22Rv1 (cell line): ENCODE measurements around the gene TPST1.

Experiments
- H3K27ac ChIP-seq: fragments of 450-650 bp; 2 replicates; pipeline ENCODE4 v1.5.1; 2017
- CTCF ChIP-seq: fragments of 450-650 bp; IDR thresholded peaks from 2 replicates; pipeline ENCODE4 v1.5.1; 2017; ENCODE audit warnings: mild to moderate bottlenecking
- ZFX ChIP-seq: fragments of 450-650 bp; IDR thresholded peaks from 2 replicates; pipeline ENCODE4 v1.6.1; 2017; ENCODE audit warnings: antibody characterized with exemption, borderline replicate concordance

The TPST1 gene

DNA sequence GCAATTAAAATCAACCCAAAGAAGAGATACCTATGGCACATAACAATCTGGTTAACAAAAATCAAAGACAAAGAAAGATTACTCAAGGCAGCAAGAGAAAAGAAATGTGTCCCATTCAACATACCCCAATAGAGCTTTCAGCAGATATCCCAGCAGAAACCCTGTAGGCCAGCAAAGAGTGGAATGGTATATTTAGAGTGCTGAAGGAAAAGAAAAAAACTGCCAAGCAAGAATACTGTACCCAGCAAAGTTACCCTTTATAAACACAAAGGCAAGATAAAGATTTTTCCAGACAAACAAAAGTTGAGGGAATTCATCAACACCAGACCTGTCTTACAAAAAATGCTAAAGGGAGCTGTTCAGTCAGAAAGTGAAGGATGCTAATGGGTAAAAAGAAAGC lies 131.6 kb downstream of the TPST1 start:
- TF ChIP-seq CTCF: no peak
- no peak for TF ChIP-seq ZFX
- no peak overlapping the region for H3K27ac ChIP-seq

DNA sequence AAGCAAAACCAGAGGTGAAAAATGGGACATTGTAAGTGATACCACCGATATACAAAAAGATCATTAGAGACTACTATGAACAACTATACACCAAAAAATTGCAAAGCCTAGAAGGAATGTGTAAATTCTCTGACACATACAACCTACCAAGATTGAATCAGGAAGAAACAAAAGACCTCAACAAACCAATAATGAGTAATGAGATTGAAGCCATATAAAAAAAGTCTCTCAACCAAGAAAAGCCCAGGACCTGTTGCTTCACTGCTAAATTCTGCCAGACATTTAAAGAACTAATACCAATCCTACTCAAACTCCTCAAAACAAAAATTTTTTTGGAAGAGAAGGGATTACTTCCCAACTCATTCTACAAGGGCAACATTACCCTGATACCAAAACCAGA lies 134.0 kb downstream of the TPST1 start:
- no peak for TF ChIP-seq CTCF
- TF ChIP-seq ZFX: no peak
- H3K27ac ChIP-seq: no peak overlapping the region

DNA sequence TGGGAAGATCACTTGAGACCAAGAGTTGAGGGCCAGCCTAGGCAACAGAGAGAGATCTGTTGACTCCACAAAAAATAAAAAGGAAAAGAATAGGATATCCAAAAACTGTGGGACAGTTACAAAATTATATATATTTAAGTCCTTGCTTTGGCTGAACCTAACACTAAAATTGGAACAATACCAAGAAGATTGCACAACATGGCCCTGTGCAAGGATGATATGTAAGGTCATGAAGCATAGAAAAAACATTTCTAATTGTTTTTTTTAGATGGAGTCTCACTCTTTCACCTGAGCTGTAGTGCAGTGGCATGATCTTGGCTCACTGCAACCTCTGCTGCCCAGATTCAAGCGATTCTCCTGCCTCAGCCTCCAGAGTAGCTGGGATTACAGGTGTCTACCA lies 139.0 kb downstream of the TPST1 start:
- H3K27ac ChIP-seq: no peak overlapping the region
- TF ChIP-seq ZFX: no peak
- TF ChIP-seq CTCF: no peak

DNA sequence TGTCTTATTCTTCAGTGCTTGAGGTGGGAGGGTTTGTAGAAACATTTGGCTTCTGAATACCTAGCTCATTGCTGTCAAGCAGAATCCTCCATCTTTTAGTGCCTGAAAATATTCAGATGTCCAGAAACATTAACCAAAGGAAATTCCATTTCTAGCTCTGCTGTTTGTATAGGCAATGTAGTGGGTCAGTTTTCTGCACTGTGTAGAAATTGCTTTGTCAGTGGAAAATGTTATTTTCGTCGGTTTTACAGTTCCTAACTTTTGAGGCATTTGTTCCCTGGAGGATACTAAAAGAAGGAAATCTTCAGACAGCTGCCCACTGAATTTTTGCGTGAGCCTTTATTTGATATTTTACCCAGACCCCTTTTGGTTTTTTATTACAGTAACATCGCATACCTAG lies 143.4 kb downstream of the TPST1 start:
- H3K27ac ChIP-seq: no peak overlapping the region
- TF ChIP-seq CTCF (no peak), ZFX (no peak)

- no peak overlapping the region for H3K27ac ChIP-seq
- no peak for TF ChIP-seq CTCF
- TF ChIP-seq ZFX: no peak
Observed at GRCh38 chr7:66348959-66349358, 143.8 kb downstream of the TPST1 start.

DNA sequence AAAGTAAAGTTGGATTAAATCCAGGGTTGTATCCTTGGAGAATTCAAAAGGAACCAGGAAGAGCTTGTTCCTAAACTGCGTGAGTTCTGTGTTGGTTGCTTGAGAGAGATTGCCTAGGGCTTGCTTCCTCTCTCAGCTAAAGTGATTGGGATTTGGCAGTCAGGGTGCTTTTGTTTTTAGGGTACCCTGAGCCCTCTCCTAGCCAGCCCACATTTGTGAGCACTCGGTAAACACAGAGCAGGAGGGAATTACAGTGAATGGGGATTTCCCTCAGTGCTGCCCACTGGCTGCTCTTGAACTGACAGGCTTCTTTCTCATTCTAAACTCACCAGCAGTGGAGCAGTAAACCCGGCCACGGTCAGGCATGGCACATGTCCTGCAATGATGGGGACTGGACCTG lies 146.9 kb downstream of the TPST1 start:
- TF ChIP-seq CTCF (no peak), ZFX (no peak)
- no peak overlapping the region for H3K27ac ChIP-seq

GRCh38 chr7:66353547-66353946 lies 148.4 kb downstream of the TPST1 start:
- no peak overlapping the region for H3K27ac ChIP-seq
- TF ChIP-seq ZFX (no peak), CTCF (no peak)
